ES-I3 (cell line): ENCODE results near the gene TAC4.

Experiments
- H3K36me3 ChIP-seq: 2 replicates; pipeline ENCODE4 v1.6.1; 2013; ENCODE audit warnings: mild to moderate bottlenecking, low read length, control low read depth, moderate library complexity; ENCODE audit not compliant: insufficient read depth
- H3K4me1 ChIP-seq: 2 replicates; pipeline ENCODE4 v1.6.1; 2013; ENCODE audit warnings: mild to moderate bottlenecking, control low read depth, low read length; ENCODE audit not compliant: insufficient read depth
- H3K9ac ChIP-seq: 2 replicates; pipeline ENCODE4 v1.6.1; 2013; ENCODE audit warnings: low read depth, mild to moderate bottlenecking, low read length, moderate library complexity
- H3K9me3 ChIP-seq: 2 replicates; pipeline ENCODE4 v1.6.1; 2013; ENCODE audit warnings: mild to moderate bottlenecking, low read length, moderate library complexity; ENCODE audit not compliant: control insufficient read depth, insufficient read depth

Gene TAC4

GRCh38 chr17:49848019-49848473 lies at the start of gene TAC4:
TAC4 (minus strand) TSS chr17:49848069; CDS start chr17:49848017, 52 bp downstream.
- Histone ChIP-seq H3K4me1 (peaks cover 11% of the 10 kb centered on the region), H3K9ac (no peak within 1 kb of the TSS), H3K9me3 (no peaks in the 10 kb centered on the region), H3K36me3 (0 out of 2 replicates have a peak, but pooled peaks cover 3% of the 10 kb centered on the region)

GRCh38 chr17:49896860-49897259 lies 49.0 kb upstream of the TAC4 start:
- Histone ChIP-seq H3K9me3 (no peaks in the 10 kb centered on the region), H3K36me3 (no peaks in the 10 kb centered on the region), H3K9ac (no peak overlapping the region), H3K4me1 (peaks cover 11% of the 10 kb centered on the region)

- Histone ChIP-seq H3K9me3 (no peaks in the 10 kb centered on the region), H3K9ac (no peak overlapping the region), H3K4me1 (peaks cover 14% of the 10 kb centered on the region), H3K36me3 (no peaks in the 10 kb centered on the region)
These were observed 48.4 kb upstream of the TAC4 start for GRCh38 chr17:49896222-49896621.

- peaks cover 16% of the 10 kb centered on the region for H3K4me1 ChIP-seq
- H3K9me3 ChIP-seq: no peaks in the 10 kb centered on the region
- no peaks in the 10 kb centered on the region for H3K36me3 ChIP-seq
- no peak overlapping the region for H3K9ac ChIP-seq
These were observed 47.9 kb upstream of the TAC4 start for GRCh38 chr17:49895812-49896211.

GRCh38 chr17:49894761-49895160 lies 46.9 kb upstream of the TAC4 start:
- H3K9ac ChIP-seq: no peak overlapping the region
- H3K36me3 ChIP-seq: no peaks in the 10 kb centered on the region
- H3K4me1 ChIP-seq: peaks cover 22% of the 10 kb centered on the region
- H3K9me3 ChIP-seq: no peaks in the 10 kb centered on the region

- Histone ChIP-seq H3K9ac (no peak overlapping the region), H3K36me3 (no peaks in the 10 kb centered on the region), H3K4me1 (peaks cover 11% of the 10 kb centered on the region; the same call in 1 of the 2 replicates), H3K9me3 (no peaks in the 10 kb centered on the region)
These were observed 44.0 kb upstream of the TAC4 start for GRCh38 chr17:49891694-49892389.

- no peak overlapping the region for H3K9ac ChIP-seq
- no peaks in the 10 kb centered on the region for H3K9me3 ChIP-seq
- no peaks in the 10 kb centered on the region for H3K36me3 ChIP-seq
- H3K4me1 ChIP-seq: peaks cover 14% of the 10 kb centered on the region; the same call in 1 of the 2 replicates
These were observed 43.4 kb upstream of the TAC4 start for GRCh38 chr17:49891271-49891670.

- Histone ChIP-seq H3K4me1 (peaks cover 14% of the 10 kb centered on the region; the same call in 1 of the 2 replicates), H3K9me3 (no peaks in the 10 kb centered on the region), H3K9ac (no peak overlapping the region; the same call in 1 of the 2 replicates), H3K36me3 (no peaks in the 10 kb centered on the region)
These were observed 43.0 kb upstream of the TAC4 start for GRCh38 chr17:49890852-49891251.

- H3K4me1 ChIP-seq: peaks cover 14% of the 10 kb centered on the region; the same call in 1 of the 2 replicates
- H3K9me3 ChIP-seq: no peaks in the 10 kb centered on the region
- H3K9ac ChIP-seq: no peak overlapping the region; the same call in 1 of the 2 replicates
- no peaks in the 10 kb centered on the region for H3K36me3 ChIP-seq
These were observed 42.4 kb upstream of the TAC4 start for GRCh38 chr17:49890077-49890821.

GRCh38 chr17:49889500-49889899 lies 41.6 kb upstream of the TAC4 start:
- Histone ChIP-seq H3K4me1 (peaks cover 14% of the 10 kb centered on the region; the same call in 1 of the 2 replicates), H3K36me3 (no peaks in the 10 kb centered on the region), H3K9ac (no peak overlapping the region), H3K9me3 (no peaks in the 10 kb centered on the region)

GRCh38 chr17:49887744-49888360 lies 40.0 kb upstream of the TAC4 start:
- peaks cover 20% of the 10 kb centered on the region for H3K4me1 ChIP-seq
- no peak overlapping the region for H3K9ac ChIP-seq
- no peaks in the 10 kb centered on the region for H3K36me3 ChIP-seq
- no peaks in the 10 kb centered on the region for H3K9me3 ChIP-seq

GRCh38 chr17:49887086-49887743 lies 39.3 kb upstream of the TAC4 start:
- H3K9ac ChIP-seq: no peak overlapping the region
- H3K9me3 ChIP-seq: no peaks in the 10 kb centered on the region
- peaks cover 20% of the 10 kb centered on the region for H3K4me1 ChIP-seq
- no peaks in the 10 kb centered on the region for H3K36me3 ChIP-seq

- H3K9me3 ChIP-seq: no peaks in the 10 kb centered on the region
- H3K36me3 ChIP-seq: no peaks in the 10 kb centered on the region
- H3K9ac ChIP-seq: no peak overlapping the region
- H3K4me1 ChIP-seq: peaks cover 21% of the 10 kb centered on the region
These were observed 38.2 kb upstream of the TAC4 start for GRCh38 chr17:49886036-49886435.

- H3K9me3 ChIP-seq: no peaks in the 10 kb centered on the region
- H3K9ac ChIP-seq: no peak overlapping the region
- H3K36me3 ChIP-seq: no peaks in the 10 kb centered on the region
- H3K4me1 ChIP-seq: peaks cover 24% of the 10 kb centered on the region
These were observed 34.6 kb upstream of the TAC4 start for GRCh38 chr17:49882434-49882833.
